Stimulated activated CD8-positive, alpha-beta memory T cell treated with anti-CD3 and anti-CD28 coated beads, Interleukin-4, amount 100 ng/mL, for 48 hours (primary cell): Measurements from ENCODE around the gene ABCA4.

Source experiments
- DNase-seq: peaks from one replicate; pipeline ENCODE4 v3.0.0-alpha.2; 2020

The ABCA4 gene

DNA sequence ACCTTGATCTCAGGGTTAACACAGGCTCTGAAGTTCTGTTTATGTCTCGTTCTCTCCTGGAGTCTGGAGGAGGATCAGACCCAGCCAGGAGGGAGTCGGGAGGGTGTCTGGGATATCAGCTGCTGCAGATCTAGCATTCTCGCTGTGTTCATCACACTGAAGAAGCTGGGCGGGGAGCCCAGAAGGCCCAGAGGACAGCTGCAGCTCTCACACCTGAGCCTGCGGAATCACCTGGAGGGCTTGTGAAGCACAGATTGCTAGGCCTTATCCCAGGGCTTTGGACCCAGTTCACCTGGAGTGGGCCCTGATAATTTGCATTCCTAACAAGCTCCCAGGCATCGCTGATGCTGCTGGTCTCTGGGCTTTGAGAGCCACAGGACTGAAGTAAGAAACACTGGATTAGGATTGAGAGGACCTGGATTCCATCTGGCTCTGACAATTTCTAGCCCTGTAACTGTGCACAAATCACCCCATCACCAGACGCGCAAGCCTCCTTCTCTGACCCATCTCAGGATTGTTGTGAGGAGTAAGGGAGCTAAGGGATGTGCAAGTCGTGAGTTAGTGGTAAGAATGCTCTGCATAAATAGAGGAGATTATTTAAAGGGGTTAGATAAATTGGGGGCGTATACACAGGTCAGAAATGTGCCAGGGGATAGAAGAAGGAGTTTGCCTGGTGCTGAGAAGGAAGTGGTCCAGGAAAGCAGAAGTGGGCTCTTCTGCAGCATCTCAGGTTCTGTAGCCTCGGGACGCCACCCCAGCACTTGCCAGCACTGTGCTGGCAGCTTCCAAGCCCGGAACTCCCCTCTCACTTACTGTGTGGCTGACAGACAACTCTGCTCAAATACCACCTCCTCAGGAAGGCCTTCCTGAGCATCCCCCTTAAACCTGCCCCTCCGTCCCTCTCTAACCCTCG lies 19.1 kb downstream of the ABCA4 start:
- DNase-seq = no peak

DNA sequence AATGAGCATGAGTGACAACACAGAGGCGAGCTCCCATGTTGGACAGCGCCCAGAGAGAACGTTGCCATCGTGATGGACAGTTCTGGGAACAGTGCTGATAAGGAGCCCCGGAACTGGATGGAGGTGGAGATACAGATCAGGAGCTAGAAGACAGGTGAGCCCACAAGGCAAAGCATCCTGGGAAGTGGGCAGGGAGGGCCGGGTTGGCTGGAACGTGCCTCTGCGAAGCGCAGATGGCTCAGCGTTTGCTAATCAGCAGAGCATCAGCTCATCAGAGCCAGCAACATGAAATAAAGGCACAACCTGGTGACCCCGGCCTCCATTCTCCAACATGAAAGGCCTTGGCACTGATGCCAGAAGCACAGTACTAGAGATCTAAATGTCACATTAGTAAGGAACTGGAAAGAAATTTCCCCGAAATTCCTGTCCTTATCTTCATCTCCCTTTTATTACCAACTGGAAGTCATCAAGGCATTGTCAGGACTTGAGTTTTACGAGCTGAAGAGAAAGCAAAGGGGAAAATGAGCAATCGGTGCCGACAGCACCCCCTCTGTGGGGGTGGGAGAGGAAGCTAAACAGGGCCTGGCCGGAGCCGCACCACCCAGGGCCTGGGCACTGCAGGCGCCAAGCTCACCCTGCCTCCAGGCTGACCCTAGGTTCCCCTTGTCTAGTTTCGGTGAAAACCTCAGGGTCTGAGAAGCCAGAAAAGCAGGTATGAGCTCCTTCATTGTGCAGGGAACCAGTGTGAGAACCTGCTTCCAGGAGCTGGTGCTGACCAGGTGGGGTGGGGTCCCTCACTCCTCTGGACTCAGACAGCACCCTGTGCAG lies 19.9 kb downstream of the ABCA4 start:
- DNase-seq = no peak

DNA sequence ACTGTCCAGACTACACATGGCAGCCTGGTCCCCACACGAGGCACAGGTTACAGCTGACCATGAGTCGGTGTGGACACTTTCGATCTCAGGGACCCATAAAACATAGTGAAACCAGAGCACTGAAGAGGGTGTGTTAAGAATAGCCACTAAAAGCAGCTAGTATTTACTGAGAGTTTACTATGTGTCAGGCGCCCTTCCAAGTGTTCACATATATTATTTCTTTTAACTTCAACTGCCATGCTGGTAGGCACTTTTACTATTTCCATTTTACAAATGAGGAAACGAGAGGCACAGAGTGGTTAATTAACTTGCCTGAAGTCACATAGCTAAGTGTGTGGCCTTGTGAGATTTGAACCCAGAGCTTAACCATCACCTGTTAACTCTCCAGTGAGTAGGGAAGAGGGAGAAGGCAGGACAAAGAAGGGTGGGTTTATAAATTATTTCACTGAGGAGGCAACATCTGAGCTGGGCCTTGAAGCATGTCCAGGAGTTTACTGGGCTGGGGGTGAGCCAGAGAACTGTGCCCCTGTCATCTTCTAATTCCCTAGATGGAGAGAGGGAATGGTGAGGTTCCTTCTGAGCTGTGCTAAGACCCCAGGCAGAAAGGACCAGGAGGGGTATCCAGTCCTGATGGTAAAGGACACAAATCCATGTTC lies 20.7 kb downstream of the ABCA4 start:
- DNase-seq = no peak

DNA sequence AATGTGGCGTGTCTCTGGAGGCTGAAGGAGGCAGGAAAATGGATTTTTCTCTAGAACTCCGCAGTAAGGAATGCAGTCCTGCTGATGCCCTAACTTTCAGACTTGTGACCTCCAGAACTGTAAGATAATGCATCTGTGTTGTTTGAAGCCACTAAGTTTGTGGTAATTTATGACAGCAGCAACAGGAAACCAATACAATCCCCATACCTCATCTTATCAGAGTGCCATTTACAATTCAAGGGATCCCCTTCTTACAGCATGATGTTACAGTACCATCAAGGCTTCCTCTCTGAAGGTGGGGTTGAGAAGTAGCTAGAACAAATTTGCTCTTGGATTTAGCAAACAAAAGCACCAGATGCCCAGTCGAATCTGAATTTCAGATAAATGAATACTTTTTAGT lies 21.6 kb downstream of the ABCA4 start:
- no peak for DNase-seq

DNA sequence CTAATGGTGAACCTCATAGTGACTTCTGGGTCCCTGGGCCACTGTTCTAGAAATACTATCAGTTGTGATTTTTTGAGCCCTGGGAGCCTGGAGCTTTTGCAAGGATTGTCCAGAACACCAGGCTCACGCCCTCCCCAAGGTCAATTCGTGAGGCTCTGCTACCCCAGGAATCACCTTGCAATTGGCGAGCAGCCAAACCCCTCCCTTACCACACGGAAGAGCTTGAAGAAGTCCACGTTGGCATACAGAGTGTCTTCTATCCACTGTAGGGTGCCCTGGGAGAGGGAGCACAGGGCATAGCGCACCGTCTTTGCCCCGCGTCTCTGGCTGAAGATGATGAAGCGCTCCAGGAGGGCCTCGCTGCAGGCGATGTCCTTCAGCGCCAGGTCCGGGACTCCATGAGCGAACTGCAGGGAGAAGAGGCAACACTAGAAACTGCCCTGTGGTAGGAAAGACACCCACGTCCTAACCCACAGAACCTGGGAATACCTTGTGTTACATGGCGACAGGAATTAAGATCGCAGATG lies 22.3 kb downstream of the ABCA4 start:
- DNase-seq = no peak

DNA sequence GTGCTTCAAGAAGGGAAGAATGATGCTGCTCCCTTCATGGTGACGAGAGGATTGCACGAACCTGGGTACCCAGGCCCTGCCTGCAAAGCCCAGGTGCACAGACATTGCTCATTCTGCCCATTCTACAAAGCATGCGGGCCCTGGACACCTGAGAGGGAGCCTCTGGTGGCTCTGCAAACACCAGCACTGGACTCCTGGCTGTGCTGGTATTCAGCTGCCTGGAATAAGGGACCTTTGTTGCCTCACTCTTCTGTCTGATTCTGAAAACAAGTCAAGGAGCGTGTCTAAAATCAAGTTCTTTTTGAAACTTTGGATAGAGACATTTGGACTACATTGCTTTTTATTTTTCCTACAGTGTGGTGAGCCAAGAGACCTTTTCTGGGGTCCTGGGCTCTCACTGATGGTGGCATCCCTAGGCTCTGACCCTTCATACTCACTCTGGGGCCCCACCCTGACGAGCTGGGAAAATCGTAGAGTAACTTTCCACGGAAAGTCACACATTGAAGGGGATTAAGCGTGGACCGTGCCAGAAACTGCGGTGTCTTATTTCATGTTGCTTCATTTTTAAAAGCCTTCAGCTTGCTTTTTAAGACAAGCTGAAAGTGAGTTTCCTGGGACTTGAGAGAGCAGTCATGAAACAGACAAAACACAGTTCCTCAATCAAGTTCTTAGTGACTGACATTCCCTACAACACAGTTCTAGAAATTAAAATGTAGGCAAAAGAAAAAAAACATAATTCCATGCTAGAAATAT lies 24.0 kb downstream of the ABCA4 start:
- DNase-seq = no peak

DNA sequence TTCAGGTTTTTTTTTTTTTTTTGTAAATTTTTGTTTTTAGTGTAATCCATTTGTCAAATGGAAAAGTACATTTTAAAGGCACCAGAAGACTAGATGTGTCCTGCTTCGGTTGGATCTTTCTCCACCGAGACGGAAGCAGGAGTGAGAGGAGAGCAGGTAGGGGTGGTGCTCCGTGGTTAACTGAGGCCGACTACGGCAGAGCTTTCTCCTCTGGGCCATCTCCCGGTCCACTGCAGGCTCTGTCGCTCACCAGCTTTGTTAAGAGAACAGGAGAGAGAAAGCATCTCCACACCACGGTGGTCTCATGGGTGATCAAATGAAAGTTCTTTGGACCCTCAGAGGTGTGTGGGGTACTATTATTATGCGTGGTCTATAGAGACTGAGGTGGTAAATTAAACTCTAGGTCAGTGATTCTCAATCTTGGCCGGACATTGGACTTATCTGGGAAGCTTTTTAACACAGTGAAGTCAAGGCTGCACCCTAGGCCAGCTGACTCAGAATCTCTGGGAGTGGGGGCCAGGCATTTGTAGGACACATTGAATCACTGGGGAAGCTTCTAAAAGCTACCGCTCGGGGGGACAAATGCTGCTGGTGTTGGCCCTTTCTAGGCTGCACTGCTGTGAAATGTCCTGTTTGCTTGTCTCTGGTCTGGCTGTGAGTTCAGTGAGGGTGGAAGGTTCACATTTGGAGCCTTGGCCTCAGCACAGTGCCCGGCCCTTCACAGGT lies 25.0 kb downstream of the ABCA4 start:
- DNase-seq = no peak

DNA sequence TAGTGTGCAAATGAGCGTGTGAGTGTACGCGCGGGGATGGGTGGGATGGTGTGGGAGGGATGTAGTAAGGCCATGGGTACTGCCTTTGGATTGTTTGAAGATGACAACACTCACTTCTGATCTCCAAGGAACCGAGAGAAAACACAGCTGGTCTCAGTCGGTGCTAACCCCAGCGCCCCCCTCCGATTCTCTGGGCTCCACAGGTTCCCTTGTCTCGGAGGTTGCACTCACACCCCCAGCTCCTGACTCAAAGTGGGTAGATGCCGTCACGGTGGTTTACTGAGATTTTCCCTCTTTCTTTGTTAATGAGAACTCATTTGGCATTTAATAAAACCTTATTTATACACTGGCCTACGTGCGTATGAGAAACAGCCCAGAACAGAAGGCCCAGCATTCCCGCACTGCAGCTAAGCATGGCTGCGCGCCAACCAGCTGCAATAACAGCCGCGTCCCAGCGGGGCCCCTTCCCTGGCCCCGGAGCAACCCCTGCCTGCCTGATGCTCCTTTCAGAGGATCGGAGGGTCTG lies 25.8 kb downstream of the ABCA4 start:
- DNase-seq = no peak

DNA sequence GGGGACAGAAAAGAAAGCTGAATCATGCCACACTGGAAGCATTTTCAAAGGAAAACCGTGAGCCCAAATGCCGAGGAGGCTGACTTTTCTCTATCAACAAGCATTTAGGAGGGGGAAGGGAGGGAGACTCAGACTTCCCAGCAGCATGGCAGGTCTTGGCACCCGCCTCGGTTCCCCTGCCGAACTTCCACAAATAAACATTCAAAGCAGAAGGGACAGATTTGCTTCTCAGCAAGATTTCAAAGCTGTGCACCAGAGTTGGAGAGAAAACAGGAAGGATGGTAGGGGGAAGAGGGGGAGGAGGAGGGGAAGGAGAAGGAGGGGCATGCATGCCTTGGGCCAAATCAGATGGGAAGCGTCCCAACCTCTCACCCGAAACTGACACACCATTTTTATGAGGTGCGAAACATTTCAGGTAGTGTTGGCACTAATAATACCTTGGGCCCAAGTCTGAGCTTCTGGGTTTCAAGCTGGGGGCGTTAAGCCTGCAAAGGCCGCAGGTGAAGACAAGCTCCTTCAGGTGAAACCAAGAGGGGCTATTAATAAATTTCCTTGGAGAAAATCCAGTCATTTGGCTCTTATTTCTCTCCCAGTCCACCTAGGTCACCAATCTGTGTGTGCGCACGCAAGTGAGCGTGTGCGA lies 26.4 kb downstream of the ABCA4 start:
- no peak for DNase-seq

DNA sequence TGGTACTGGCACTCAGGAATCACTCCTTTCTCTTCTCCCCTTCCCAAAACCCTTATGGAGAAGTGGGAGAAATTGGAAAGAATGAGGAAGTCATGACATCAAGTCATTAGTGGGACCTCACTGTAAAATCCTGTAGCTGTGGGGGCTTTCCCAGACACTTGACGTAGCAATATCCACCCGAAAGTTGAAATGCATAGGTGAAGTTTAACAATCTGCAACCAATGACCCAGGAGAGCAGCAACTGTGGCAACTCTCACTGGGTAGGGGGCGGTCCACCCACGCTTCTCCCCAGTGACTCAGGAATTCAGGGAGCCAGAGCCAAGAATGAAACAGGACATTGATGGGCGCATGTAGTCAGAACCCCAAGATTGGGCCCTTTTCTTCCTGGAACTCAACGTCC lies 27.0 kb downstream of the ABCA4 start:
- DNase-seq = no peak

GRCh38 chr1:94093396-94093795 lies 27.6 kb downstream of the ABCA4 start:
- DNase-seq = no peak

DNA sequence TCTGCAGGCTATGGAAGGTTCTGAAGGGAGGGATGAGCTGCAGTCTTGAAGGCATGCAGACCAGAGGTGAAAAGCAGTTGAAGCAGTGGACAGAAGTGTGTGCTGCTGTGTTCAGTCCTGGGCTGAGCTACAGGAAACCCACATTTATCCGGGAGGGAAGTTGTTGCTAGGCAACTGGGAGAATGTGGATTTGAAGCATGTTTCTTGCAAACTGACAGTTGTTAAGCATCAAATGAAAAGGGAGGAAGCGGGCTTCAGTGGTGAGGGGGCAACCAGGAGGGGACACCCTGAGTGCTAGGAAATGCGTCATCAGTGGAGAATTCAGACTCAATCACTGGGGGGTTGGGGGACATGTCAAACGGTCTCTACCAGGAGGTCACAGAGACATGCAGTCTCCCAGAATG lies 28.7 kb downstream of the ABCA4 start:
- no peak for DNase-seq

GRCh38 chr1:94090761-94091160 lies 30.2 kb downstream of the ABCA4 start:
- DNase-seq = no peak

- no peak for DNase-seq
Measured at GRCh38 chr1:94087193-94087592, 33.8 kb downstream of the ABCA4 start.

GRCh38 chr1:94084547-94084946 lies 36.4 kb downstream of the ABCA4 start:
- no peak for DNase-seq

DNA sequence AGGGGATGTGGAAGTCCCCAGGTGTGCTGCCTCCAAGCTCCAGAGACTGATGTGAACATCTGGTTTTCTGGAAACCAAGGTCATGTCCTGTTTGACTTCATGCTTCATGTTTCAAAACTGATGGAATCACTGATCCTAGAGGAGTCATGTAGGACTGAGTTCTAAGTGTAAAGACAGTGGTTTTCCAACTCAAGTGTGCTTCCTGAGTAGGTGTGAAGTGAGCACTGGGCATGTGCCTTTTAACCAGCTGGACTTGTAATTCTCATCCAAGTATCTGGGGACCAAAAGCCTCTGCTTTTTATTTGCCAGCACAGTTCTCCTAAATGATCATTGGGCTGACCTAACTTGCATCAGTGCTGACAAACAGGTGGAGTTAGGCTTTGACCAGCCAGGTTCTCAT lies 36.9 kb downstream of the ABCA4 start:
- no peak for DNase-seq

DNA sequence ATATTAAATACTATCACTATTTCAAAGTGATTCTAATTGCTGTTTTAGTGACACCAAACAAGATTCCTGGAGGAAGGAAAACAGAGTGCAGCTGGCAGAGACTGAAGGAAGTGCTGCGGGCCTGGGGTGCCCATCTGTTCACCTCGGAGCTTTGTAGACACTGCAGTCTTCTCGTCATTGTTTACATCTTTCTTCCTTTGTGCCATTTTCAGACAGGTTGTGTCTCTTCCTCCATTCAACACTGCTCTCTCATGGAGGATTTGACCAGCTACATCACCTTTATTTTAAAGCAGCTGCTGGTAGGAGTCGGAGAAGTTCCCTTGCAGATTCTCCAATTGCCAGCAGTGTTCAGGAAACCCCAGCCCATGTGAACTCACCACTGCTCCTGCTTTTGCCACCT lies 37.3 kb downstream of the ABCA4 start:
- no peak for DNase-seq

DNA sequence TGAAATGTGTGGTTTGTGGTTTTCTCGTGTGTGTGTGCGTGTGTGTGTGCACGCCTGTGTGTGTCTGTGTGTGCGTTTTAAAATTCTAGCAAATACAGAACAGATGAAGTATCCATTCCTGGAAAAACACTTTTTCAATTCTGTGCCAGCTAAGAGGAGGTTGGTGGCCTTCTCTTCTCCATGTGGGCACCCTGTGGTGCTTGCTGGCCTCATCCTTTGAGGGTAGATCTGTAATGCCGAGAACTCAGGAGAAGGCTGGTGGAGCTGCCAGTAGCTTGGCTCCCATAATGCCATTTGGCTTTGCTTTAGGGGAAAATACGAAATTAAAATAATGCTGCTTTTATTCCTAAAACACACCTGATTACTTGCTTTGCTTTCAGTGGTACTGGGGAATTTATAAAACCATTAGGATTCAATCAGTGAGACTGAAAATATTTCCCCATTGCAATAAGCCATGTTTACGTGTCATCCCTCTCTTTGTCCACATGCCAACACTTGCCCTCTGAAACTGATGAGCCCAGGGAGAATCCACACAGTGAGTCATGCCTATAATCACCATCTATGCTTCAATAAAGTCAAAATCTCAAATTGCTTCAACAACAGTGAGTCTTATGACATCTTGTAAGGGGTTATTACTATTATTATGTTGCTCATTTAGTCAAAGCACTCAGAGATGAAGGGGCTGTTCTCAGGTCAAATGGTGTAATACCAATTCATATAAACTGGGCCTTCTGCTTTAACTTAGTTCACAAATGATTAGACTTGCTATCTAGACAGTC lies 39.2 kb downstream of the ABCA4 start:
- DNase-seq = no peak

DNA sequence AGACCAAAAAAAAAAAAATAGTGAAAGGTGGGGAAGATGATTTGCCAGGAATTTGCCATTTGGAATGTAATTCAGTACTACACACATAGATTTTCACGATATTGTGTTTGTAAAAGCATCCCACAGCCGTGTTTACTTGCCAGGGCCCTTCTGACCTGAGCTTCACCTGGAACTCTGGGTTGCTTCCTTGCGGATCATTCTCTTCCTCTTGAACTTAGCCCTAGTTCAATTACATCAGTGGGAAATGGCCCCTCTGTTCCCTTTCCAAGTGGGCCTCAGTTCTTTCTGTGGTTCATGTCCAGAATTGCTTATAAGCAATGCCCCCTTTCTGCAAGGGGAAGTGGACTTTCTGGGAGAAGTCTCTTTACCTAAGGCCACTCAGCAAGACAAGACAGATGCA lies 41.0 kb downstream of the ABCA4 start:
- no peak for DNase-seq
